K562 (cell line): ENCODE measurements around the gene COL11A2. TPM values are rescaled to one million over a fixed set of nuclear protein-coding genes. Genes with fewer than 3 reads are reported as not detected.

Experiments
- ATF7 ChIP-seq: fragments of 450-650 bp; IDR thresholded peaks from 2 replicates; pipeline ENCODE4 v1.7.1; 2014; ENCODE audit warnings: mild to moderate bottlenecking, moderate library complexity
- BCOR ChIP-seq: fragments of 450-650 bp; IDR thresholded peaks from 2 replicates; pipeline ENCODE4 v1.6.1; 2016
- FOXK2 ChIP-seq, 2 experiments: fragments of 450-650 bp; IDR thresholded peaks in 1 of 2; conservative IDR thresholded peaks in 1 of 2; 2 replicates each; pipeline ENCODE4 v1.6.1; 2016; ENCODE audit warnings: low read depth in 2 of 2, mild to moderate bottlenecking in 1 of 2
- GTF2E2 ChIP-seq: fragments of 200-800 bp; sonication (Bioruptor generic); IDR thresholded peaks from 2 replicates; pipeline ENCODE4 v1.6.1; 2016; ENCODE audit warnings: missing genetic modification characterization, missing compliant biosample characterization
- HNRNPH1 ChIP-seq: fragments of 200-400 bp; formaldehyde crosslinking; optimal IDR thresholded peaks from 2 replicates; pipeline ENCODE3; 2017; ENCODE audit warnings: low read depth, mild to moderate bottlenecking, low read length, moderate library complexity
- MTA2 ChIP-seq: fragments of 450-650 bp; IDR thresholded peaks from 2 replicates; pipeline ENCODE4 v1.6.1; 2016; ENCODE audit warnings: low read depth
- NCOA4 ChIP-seq: fragments of 450-650 bp; IDR thresholded peaks from 2 replicates; pipeline ENCODE4 v1.6.1; 2018; ENCODE audit warnings: mild to moderate bottlenecking; ENCODE audit not compliant: partially characterized antibody
- NFRKB ChIP-seq: fragments of 450-650 bp; IDR thresholded peaks from 2 replicates; pipeline ENCODE4 v1.6.1; 2016; ENCODE audit warnings: low read depth
- NFXL1 ChIP-seq: fragments of 450-650 bp; formaldehyde crosslinking; IDR thresholded peaks from 2 replicates; pipeline ENCODE4 v1.4.0; 2021; ENCODE audit warnings: mild to moderate bottlenecking
- PHF8 ChIP-seq: fragments of 200-600 bp; sonication (generic); IDR thresholded peaks from 2 replicates; pipeline ENCODE4 v1.6.1; 2012; ENCODE audit warnings: mixed run types, mild to moderate bottlenecking, inconsistent platforms, low read length, moderate library complexity, borderline replicate concordance
- RBFOX2 ChIP-seq: fragments of 200-400 bp; formaldehyde crosslinking; IDR thresholded peaks from 2 replicates; pipeline ENCODE4 v1.6.1; 2017; ENCODE audit warnings: low read depth, mild to moderate bottlenecking, low read length, moderate library complexity
- SMAD4 ChIP-seq: fragments of 250-450 bp; sonication (Bioruptor Pico); conservative IDR thresholded peaks from 2 replicates; pipeline ENCODE4 v1.8.0; 2021; ENCODE audit warnings: inconsistent platforms, mild to moderate bottlenecking, moderate library complexity
- SREBF2 ChIP-seq: sonication (generic); formaldehyde crosslinking; IDR thresholded peaks from 2 replicates; pipeline ENCODE4 v1.4.0; 2020; ENCODE audit warnings: mild to moderate bottlenecking, missing genetic modification reagents
- TFAM ChIP-seq: fragments of 250-450 bp; sonication (Bioruptor Pico); conservative IDR thresholded peaks from 2 replicates; pipeline ENCODE4 v1.5.0; 2021; ENCODE audit warnings: mild to moderate bottlenecking, moderate library complexity
- YY1 ChIP-seq, 3 experiments: IDR thresholded peaks; 2 replicates each; pipeline ENCODE4 v1.6.1; 2011; ENCODE audit warnings: low read length in 2 of 3, mild to moderate bottlenecking in 2 of 3, moderate library complexity in 2 of 3, borderline replicate concordance in 1 of 3, control low read depth in 1 of 3, low read depth in 1 of 3; ENCODE audit not compliant: insufficient read depth in 3 of 3, insufficient replicate concordance in 2 of 3, control insufficient read depth in 1 of 3, insufficient read length in 1 of 3; ENCODE audit errors: extremely low read depth in 1 of 3
- ZFP1 ChIP-seq: fragments of 450-650 bp; formaldehyde crosslinking; IDR thresholded peaks from 2 replicates; pipeline ENCODE4 v1.4.0; 2020; ENCODE audit warnings: mild to moderate bottlenecking, mixed read lengths
- ZNF212 ChIP-seq: fragments of 450-650 bp; formaldehyde crosslinking; IDR thresholded peaks from 2 replicates; pipeline ENCODE4 v1.4.0; 2020; ENCODE audit warnings: mild to moderate bottlenecking
- ZNF24 ChIP-seq: fragments of 450-650 bp; IDR thresholded peaks from 2 replicates; pipeline ENCODE4 v1.6.1; 2016
- ZNF764 ChIP-seq: fragments of 250-450 bp; sonication (Bioruptor Pico); IDR thresholded peaks from 2 replicates; pipeline ENCODE4 v1.4.0; 2020; ENCODE audit warnings: low read depth, mild to moderate bottlenecking, moderate library complexity
- polyA plus RNA-seq, 8 experiments: library from polyadenylated mRNA; depleted of rRNA in 4 of 8; stranded (reverse) in 5 of 8; unstranded in 3 of 8; fragments of >200 nt; fragmentation: Nextera tagmentation in 2 of 8; fragmentation: Illumina TruSeq in 1 of 8; extraction: Ambion mirVana in 2 of 8; extraction: Trizol in 1 of 8; gene quantifications; 2 replicates each; pipeline versions ENCODE4 v1.2.1 to v1.2.3, GENCODE V29; 2011 to 2014; ENCODE audit warnings: inconsistent platforms in 1 of 8, missing spikeins in 1 of 8
- total RNA-seq, 7 experiments: library from RNA; depleted of rRNA in 6 of 7; stranded (reverse); fragments of >200 nt in 6 of 7; fragmentation: Illumina TruSeq in 2 of 7; extraction: Trizol in 2 of 7; gene quantifications; 2 replicates each; pipeline versions ENCODE4 v1.2.1 to v1.2.3, GENCODE V29; 2011 to 2021; ENCODE audit warnings: low replicate concordance in 1 of 7
- TF ChIP-seq, protein P1 (sequence below): fragments of 250-450 bp; sonication (Bioruptor Pico); IDR thresholded peaks from 2 replicates; pipeline ENCODE4 v1.4.0; 2020; ENCODE audit warnings: mild to moderate bottlenecking, moderate library complexity
- TF ChIP-seq, protein P2 (sequence below): fragments of 250-450 bp; sonication (Bioruptor Pico); IDR thresholded peaks from 2 replicates; pipeline ENCODE4 v1.4.0; 2020
- TF ChIP-seq, protein P3 (sequence below): fragments of 450-650 bp; IDR thresholded peaks from 2 replicates; pipeline ENCODE4 v1.6.1; 2016

Gene COL11A2
- total and polyA plus RNA-seq, 9 of the 15 experiments (the other 6 are each of a cell fraction or from before 2014, with no cell fraction given): 0.04 to 0.35 (median 0.09) TPM; not detected in 1

DNA sequence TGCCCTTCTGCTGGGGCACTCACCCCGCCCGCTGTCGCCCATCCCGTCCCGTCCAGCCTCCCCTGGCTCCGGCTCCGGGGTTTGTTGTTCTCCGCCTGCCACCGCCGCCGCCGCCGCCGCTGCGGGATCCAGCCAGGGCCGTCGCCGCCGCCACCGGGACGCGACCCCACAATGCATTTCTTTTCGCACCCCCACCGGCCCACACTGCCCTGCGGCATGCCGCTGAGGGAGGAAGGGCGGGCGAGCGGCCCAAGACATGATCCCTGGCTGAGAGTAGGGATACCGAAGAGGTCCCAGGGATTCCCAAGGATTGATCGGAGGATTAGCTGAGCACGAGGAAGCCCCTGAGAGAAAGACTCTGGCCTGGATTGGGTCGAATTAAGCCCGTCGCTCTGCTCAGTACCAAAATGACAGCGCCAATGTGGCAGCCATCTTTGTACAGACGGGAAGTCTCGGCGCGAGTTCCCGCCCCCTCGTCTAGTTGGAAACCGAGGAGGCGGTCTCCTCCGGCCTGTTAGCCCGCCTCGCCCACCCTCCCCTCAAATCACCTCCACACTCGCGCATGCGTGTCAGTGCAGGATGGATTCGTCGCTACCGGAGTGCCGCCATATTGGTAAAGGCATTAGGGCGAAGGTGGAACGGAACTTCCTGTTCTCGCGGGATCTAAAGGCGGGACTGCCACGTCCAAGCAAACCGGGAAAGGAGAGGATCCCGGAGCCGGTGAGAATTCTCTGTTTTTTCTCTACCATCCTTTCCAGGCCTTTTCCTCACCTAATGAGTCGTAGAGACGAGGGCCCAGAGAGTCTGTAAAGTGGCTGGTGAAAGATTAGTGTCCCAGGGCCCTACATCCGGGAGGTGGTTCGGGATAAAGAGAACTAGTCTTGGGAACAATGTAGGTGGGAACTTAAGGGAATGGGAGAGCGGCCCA is 8.2 kb upstream of the COL11A2 start, which contains the start of the genes RXRB and SLC39A7 (continued):
- TF ChIP-seq, protein P1, sequence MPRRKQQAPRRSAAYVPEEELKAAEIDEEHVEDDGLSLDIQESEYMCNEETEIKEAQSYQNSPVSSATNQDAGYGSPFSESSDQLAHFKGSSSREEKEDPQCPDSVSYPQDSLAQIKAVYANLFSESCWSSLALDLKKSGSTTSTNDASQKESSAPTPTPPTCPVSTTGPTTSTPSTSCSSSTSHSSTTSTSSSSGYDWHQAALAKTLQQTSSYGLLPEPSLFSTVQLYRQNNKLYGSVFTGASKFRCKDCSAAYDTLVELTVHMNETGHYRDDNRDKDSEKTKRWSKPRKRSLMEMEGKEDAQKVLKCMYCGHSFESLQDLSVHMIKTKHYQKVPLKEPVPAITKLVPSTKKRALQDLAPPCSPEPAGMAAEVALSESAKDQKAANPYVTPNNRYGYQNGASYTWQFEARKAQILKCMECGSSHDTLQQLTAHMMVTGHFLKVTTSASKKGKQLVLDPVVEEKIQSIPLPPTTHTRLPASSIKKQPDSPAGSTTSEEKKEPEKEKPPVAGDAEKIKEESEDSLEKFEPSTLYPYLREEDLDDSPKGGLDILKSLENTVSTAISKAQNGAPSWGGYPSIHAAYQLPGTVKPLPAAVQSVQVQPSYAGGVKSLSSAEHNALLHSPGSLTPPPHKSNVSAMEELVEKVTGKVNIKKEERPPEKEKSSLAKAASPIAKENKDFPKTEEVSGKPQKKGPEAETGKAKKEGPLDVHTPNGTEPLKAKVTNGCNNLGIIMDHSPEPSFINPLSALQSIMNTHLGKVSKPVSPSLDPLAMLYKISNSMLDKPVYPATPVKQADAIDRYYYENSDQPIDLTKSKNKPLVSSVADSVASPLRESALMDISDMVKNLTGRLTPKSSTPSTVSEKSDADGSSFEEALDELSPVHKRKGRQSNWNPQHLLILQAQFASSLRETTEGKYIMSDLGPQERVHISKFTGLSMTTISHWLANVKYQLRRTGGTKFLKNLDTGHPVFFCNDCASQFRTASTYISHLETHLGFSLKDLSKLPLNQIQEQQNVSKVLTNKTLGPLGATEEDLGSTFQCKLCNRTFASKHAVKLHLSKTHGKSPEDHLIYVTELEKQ (CRISPR knock-in tag): peak; percentile 65; the same call in 1 of the 2 replicates
- TF ChIP-seq FOXK2 (conservative IDR thresholded peaks at IDR 0.05 in 1 of 2, IDR thresholded peaks at IDR 0.05 in 1 of 2; ENCODE audit: low read depth in 2 of 2) (peak in 1 of 2 experiments; percentile 5; a peak in 2 of 4 replicates), RBFOX2 (peak; percentile 97), SREBF2 (CRISPR knock-in tag) (no peak), NFXL1 (CRISPR knock-in tag) (0 out of 2 replicates have a peak, but pooled peaks have one; percentile 62), ZNF764 (CRISPR knock-in tag) (0 out of 2 replicates have a peak, but pooled peaks have one; percentile 20), GTF2E2 (tag) (peak; percentile 95; the same call in 1 of the 2 replicates), MTA2 (no peak), NFRKB (peak; percentile 98), ATF7 (peak; percentile 71), BCOR (0 out of 2 replicates have a peak, but pooled peaks have one; percentile 14), NCOA4 (no peak), YY1 (IDR thresholded peaks at IDR 0.05; ENCODE audit: borderline replicate concordance in 1 of 3, control insufficient read depth in 1 of 3, extremely low read depth in 1 of 3, insufficient read depth in 3 of 3, insufficient read length in 1 of 3, insufficient replicate concordance in 2 of 3, low read depth in 1 of 3, low read length in 2 of 3) (peak; percentile 99), PHF8 (peak; percentile 97), ZNF212 (CRISPR knock-in tag) (peak; percentile 80; the same call in 1 of the 2 replicates), ZFP1 (CRISPR knock-in tag) (no peak; the same call in 1 of the 2 replicates), SMAD4 (CRISPR knock-in tag) (peak; percentile 96), ZNF24 (peak; percentile 49; the same call in 1 of the 2 replicates), TFAM (no peak), HNRNPH1 (no peak)
- TF ChIP-seq, protein P2, sequence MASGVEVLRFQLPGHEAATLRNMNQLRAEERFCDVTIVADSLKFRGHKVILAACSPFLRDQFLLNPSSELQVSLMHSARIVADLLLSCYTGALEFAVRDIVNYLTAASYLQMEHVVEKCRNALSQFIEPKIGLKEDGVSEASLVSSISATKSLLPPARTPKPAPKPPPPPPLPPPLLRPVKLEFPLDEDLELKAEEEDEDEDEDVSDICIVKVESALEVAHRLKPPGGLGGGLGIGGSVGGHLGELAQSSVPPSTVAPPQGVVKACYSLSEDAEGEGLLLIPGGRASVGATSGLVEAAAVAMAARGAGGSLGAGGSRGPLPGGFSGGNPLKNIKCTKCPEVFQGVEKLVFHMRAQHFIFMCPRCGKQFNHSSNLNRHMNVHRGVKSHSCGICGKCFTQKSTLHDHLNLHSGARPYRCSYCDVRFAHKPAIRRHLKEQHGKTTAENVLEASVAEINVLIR (CRISPR knock-in tag): peak; percentile 23; the same call in 1 of the 2 replicates
- TF ChIP-seq, protein P3, sequence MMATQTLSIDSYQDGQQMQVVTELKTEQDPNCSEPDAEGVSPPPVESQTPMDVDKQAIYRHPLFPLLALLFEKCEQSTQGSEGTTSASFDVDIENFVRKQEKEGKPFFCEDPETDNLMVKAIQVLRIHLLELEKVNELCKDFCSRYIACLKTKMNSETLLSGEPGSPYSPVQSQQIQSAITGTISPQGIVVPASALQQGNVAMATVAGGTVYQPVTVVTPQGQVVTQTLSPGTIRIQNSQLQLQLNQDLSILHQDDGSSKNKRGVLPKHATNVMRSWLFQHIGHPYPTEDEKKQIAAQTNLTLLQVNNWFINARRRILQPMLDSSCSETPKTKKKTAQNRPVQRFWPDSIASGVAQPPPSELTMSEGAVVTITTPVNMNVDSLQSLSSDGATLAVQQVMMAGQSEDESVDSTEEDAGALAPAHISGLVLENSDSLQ: peak; percentile 58
